GM12891 (cell line): ENCODE measurements around the gene SORCS2.

Experiments
- DNase-seq: peaks from one replicate; pipeline ENCODE4 v3.0.0; 2011; ENCODE audit warnings: low spot score; ENCODE audit not compliant: insufficient read length
- FAIRE-seq: peaks from 2 replicates; lab custom pipeline; 2011; peaks lifted over from hg19 to GRCh38; lab: Jason Lieb, UNC
- PAX5 ChIP-seq: IDR thresholded peaks from 2 replicates; pipeline ENCODE4 v1.6.1; 2011; ENCODE audit warnings: low read length, moderate library complexity, mild to moderate bottlenecking; ENCODE audit not compliant: insufficient read depth, severe bottlenecking
- POLR2A ChIP-seq: IDR thresholded peaks from 2 replicates; pipeline ENCODE4 v1.6.1; 2011; ENCODE audit warnings: low read depth, low read length, control low read depth
- POLR2AphosphoS5 ChIP-seq: IDR thresholded peaks from 2 replicates; pipeline ENCODE4 v1.6.1; 2011; ENCODE audit warnings: low read depth, low read length, control low read depth
- POU2F2 ChIP-seq: IDR thresholded peaks from 2 replicates; pipeline ENCODE4 v1.6.1; 2011; ENCODE audit warnings: low read depth, mild to moderate bottlenecking, control low read depth, low read length, moderate library complexity
- SPI1 ChIP-seq: IDR thresholded peaks from 2 replicates; pipeline ENCODE4 v1.6.1; 2011; ENCODE audit warnings: low read depth, low read length, control low read depth
- TAF1 ChIP-seq: IDR thresholded peaks from 2 replicates; pipeline ENCODE4 v1.6.1; 2011; ENCODE audit warnings: low read depth, low read length, control low read depth

The SORCS2 gene

DNA sequence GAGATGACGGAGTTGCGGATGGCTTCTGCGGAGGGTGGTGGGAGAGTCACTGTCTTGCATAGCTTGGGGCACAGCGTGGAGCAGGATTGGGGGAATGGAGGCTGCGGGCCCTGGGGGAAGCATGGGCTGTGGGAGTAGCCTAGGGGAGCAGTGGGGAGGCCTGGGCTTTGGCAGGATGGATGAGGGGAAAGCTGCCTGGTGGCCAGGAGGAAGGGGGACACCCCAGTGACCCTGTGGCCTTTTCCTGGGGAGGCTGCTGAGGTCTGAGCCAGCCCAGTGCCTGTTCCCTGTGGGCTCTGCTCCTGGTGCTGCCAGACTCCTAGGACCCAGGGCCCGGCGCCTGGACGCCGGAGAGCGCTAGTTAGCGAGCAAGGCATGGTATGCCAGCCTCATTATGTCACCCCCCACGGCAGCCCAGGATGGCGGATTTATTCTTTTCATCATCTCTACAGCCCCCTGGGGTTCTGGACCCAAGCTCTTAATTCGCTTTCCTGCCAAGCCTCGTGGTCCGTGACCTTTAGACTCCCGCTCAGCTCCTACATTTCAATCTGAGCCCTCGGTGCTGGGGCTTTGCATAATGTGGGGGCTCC is 39.8 kb downstream of the SORCS2 start:
- TF ChIP-seq TAF1 = no peak
- no peak for TF ChIP-seq PAX5
- TF ChIP-seq POU2F2 = no peak
- TF ChIP-seq SPI1 = no peak
- no peak for TF ChIP-seq POLR2AphosphoS5
- no peak for TF ChIP-seq POLR2A
- FAIRE-seq (no peak), DNase-seq (no peak)

DNA sequence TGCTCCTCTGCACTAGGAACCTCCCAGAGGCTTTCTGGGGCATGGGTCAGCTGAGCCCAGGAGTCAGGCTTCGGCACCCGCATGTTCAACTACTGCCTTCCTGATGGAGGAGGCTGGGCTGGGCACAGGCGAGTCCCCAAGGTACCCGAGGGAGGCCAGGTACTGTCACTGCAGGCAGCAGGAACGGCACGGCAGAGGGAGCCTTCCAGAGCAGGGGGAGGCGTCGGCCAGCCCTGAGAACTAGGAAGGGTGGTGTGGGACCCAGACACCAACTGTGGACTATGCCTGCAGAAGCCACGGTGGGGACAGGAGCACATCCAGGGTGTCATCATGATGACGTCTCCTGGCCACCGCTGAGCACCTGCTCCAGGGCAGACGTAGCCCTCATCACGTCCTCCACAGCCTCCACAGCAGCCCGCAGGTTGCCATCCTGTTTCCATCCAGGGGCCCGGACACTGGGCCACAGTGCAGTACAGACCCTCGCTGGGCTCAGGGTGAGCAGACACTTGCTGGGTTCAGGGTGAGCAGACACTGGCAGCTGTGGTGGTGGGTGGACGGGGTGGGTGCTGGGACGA is 40.8 kb downstream of the SORCS2 start:
- DNase-seq (no peak), FAIRE-seq (no peak)
- TF ChIP-seq TAF1 = no peak
- TF ChIP-seq POU2F2 = no peak
- TF ChIP-seq PAX5 = no peak
- TF ChIP-seq SPI1 = no peak
- TF ChIP-seq POLR2AphosphoS5 = no peak
- TF ChIP-seq POLR2A = no peak

DNA sequence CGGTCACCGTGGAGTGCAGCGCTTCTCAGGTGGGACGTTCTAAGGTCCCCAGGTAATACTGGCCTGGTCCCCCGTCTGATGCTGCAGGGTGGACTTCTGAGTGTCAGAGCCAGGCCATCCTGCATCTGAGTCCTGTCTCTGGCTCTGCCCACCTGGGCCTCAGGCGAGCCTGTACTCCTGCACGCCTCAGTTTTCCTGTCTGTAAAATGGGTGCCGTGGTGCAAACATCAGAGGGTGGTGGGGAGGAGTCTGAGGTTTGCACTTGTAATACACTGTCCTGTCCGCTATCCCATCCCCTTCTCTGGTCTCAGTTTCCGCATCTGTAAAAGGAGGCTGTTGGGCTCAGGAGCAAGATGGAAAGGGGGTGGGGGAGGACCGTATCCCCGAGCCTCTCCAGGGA is 41.3 kb downstream of the SORCS2 start:
- FAIRE-seq = no peak
- DNase-seq = no peak
- TF ChIP-seq POLR2AphosphoS5 (no peak), PAX5 (no peak), POLR2A (no peak), SPI1 (no peak), TAF1 (no peak), POU2F2 (no peak)

DNA sequence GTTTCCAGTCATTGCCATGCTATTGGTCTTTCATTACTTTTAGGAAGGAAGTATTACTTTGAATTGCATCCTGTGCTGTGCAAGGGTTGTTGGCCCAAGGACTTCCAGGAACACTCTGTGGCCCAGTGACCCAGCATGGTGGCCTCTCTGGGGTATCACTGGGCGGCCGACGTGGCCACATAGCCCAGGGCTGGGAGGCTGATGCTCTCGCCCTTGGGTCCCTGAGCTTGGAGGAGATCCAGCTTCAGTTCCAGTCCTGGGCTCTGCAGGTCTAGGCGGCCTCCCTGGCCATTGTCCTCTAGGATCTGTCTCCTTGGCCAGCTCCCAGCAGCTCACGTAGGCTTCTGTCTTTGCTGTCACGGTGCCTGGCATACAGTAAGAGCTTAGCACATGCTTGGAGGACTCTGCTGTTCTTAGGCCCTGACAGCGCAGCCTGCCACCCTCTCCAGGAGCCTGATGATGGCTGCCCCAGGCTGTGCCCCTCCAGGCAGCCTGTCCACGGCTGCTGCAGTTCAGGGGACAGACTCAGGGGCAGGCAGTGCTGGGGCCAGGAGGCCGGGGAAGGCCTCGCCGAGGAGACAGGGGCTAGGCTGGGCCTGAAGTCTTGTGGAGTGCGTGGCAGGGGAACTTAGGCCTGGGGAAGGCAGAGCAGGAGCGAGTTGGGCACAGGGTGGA is 42.2 kb downstream of the SORCS2 start:
- FAIRE-seq (no peak), DNase-seq (no peak)
- TF ChIP-seq PAX5 (no peak), POU2F2 (no peak), TAF1 (no peak), SPI1 (no peak), POLR2AphosphoS5 (no peak), POLR2A (no peak)

DNA sequence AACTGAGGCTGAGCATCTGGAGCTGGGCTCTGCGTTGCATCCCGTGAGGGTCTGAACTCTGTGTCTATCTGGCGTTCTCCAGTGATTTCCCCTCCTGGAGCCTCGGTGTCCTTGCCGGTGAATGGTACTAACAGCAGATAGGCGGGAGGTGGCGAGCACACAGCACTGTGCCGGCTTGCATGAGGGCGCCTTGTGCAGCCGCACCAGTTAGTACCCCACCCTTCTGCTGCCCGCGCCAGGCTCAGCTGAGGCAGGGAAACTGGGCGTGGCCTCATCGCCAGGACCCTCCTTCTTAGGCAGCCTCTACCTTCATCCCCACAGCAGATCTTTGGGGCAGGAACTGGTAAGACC is 42.7 kb downstream of the SORCS2 start:
- no peak for DNase-seq
- FAIRE-seq = no peak
- TF ChIP-seq TAF1 = no peak
- no peak for TF ChIP-seq SPI1
- TF ChIP-seq POLR2AphosphoS5 = no peak
- no peak for TF ChIP-seq PAX5
- no peak for TF ChIP-seq POLR2A
- TF ChIP-seq POU2F2 = no peak

DNA sequence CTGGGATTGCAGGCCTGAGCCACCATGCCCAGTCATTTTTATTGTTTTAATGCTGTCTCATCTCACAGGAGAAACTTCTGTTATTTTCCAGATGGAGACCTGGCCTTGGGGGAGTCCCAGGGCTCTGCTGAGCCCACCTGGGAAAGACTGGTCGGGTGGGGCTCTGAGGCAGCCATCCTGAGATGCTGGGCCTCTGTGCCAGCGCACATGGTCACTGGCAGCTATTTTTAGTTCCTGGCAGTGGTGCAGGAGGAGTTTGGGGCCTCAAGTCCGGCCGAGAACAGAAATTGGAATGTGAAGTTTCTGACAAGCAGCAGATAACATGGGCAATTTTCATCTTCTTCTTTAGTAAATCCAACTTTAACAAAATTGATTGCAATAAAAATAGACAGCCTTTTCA is 44.5 kb downstream of the SORCS2 start:
- FAIRE-seq (no peak), DNase-seq (no peak)
- TF ChIP-seq TAF1 (no peak), POU2F2 (no peak), POLR2AphosphoS5 (no peak), SPI1 (no peak), PAX5 (no peak), POLR2A (no peak)

DNA sequence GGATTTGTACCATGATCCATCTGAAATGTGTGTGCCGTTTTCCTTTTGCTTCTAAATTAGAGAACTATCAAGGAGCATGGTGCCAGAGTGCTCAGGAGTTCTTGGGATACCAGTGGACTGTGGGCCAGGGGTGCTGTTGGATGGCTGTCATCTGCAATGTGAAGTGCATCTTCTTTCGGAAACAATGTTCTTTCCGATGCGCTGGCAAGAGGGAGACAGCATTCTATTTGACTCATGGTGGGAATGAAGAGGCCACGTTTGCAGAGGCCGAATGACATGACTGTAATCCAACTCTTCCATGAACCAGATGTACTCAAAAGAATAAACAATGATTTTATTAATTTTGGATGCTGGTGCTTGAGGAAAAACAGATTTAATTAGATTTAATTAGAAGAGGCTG is 45.5 kb downstream of the SORCS2 start:
- DNase-seq (no peak), FAIRE-seq (no peak)
- TF ChIP-seq POLR2AphosphoS5 = no peak
- TF ChIP-seq POU2F2 = no peak
- no peak for TF ChIP-seq POLR2A

DNA sequence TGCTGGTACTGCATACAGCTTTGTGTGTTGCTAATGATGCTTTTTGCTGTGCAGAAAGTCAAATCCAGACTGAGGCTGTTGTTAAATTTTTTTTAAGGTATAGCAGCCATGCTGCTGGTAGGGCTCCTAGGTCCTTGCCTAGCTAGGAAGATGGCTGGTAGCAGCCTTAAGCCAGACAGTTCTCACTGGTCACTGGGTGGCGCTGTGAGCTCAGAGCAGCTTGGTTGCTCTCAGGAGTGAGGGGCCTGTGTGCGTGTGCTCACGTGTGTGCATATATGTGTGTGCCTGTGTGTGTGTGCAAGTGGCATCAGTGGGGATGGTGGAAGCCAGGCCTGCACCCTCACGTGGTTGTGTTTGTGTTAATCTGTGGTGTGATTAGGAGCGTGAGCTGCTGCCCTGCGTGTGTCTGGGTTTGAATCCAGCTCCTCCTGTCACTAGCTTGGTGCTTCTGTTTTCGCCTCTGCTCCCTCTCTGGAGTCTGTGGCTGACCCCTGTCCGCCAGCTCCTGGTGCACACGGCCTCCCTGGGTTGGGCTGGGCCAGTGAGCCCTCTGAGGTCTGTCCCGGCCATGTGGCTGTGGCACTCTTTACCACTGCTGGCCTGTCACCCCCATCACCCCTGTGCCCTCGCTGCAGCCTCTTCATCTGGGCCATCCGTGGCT is 46.1 kb downstream of the SORCS2 start:
- TF ChIP-seq POLR2AphosphoS5 = no peak
- no peak for TF ChIP-seq POU2F2
- DNase-seq (no peak), FAIRE-seq (no peak)

DNA sequence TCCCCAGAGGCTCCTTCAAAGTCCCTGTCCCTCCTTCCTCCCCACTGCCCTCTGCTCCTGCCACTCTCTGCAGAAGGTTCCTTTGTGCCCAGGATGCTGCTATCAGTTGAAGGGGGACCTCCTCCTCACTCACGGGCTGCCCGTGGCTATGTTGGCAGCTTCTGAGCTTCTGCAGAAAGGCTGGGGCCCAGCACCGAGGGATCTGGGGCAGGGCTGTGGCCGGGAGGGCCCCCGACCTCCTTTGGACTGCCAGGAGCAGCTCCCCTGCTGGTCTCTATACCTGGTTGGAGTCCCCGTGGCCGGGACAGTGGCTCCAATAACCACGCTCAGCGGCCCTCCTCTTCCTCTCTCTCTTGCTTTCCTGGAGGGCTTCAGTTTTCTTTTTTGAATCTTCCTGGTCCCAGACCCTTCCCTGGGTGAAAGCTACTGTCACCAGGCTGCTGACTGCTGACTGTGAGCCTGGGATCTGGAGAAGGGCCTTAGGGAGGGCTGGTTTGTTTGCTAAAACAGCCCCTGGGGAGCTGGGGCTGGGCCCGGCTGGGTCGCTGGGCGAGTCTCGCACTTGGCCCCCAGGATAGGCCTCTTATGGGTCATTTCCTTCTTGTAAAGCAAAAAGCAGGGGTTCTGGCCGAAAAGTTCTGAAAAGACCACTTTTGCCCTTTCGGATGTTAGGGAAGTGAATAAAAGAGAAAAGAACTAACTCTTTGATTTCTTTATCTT is 46.9 kb downstream of the SORCS2 start:
- DNase-seq (no peak), FAIRE-seq (no peak)
- TF ChIP-seq POU2F2 = no peak
- TF ChIP-seq POLR2A = no peak
- no peak for TF ChIP-seq SPI1
- no peak for TF ChIP-seq TAF1
- TF ChIP-seq PAX5 = no peak
- TF ChIP-seq POLR2AphosphoS5 = no peak
